ENCODE data around the gene ELF3.

The ELF3 gene

GRCh38 chr1:202004711-202005110 lies 5.7 kb upstream of the ELF3 start:
- H2AFZ ChIP-seq (ENCODE audit: low read depth, low read length, severe bottlenecking): no peak overlapping the region
- no peaks in the 10 kb centered on the region for H3K79me2 ChIP-seq (ENCODE audit: insufficient read depth, low read length)
- no peaks in the 10 kb centered on the region for H3K27me3 ChIP-seq (ENCODE audit: low read length)
- no peaks in the 10 kb centered on the region for H3K9me3 ChIP-seq (ENCODE audit: insufficient read depth, low read length)
- H3F3A ChIP-seq (ENCODE audit: insufficient read depth): no peaks in the 10 kb centered on the region
- no peaks in the 10 kb centered on the region for H3K9me2 ChIP-seq (replicated peaks; ENCODE audit: insufficient read depth, low read length)
- TF ChIP-seq, protein P1, sequence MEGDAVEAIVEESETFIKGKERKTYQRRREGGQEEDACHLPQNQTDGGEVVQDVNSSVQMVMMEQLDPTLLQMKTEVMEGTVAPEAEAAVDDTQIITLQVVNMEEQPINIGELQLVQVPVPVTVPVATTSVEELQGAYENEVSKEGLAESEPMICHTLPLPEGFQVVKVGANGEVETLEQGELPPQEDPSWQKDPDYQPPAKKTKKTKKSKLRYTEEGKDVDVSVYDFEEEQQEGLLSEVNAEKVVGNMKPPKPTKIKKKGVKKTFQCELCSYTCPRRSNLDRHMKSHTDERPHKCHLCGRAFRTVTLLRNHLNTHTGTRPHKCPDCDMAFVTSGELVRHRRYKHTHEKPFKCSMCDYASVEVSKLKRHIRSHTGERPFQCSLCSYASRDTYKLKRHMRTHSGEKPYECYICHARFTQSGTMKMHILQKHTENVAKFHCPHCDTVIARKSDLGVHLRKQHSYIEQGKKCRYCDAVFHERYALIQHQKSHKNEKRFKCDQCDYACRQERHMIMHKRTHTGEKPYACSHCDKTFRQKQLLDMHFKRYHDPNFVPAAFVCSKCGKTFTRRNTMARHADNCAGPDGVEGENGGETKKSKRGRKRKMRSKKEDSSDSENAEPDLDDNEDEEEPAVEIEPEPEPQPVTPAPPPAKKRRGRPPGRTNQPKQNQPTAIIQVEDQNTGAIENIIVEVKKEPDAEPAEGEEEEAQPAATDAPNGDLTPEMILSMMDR (IDR thresholded peaks at IDR 0.05; ENCODE audit: insufficient read depth, low read length, poor library complexity, severe bottlenecking): no peak
- TF ChIP-seq EZH2phosphoT487 (conservative IDR thresholded peaks at IDR 0.05; ENCODE audit: low read length): no peak
- no peak overlapping the region for H3K4me3 ChIP-seq (ENCODE audit: insufficient read depth, low read length, poor library complexity, severe bottlenecking)
- no peak overlapping the region for H3K4me2 ChIP-seq (ENCODE audit: low read depth, low read length, poor library complexity, severe bottlenecking)
- H3K27ac ChIP-seq (ENCODE audit: low read depth, low read length): no peak overlapping the region
- no peaks in the 10 kb centered on the region for H3K36me3 ChIP-seq (ENCODE audit: low read length)
- H4K20me1 ChIP-seq (ENCODE audit: low read depth, low read length): no peaks in the 10 kb centered on the region
- no peak overlapping the region for H3K9ac ChIP-seq (ENCODE audit: low read length)

DNA sequence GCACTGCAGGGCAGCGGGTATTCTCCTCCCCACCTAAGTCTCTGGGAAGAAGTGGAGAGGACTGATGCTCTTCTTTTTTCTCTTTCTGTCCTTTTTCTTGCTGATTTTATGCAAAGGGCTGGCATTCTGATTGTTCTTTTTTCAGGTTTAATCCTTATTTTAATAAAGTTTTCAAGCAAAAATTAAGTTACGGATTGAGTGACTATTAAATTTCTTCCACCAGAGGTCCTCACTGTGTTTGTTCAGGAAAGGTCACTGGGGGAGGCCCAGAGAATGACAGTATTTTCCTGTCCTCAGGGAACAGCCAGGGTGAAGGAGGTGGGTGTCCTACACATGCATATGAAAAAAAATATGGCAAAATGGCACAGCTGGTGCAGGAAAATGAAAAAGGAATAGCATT lies 4.4 kb upstream of the ELF3 start:
- H3K9ac ChIP-seq (ENCODE audit: low read length): no peak overlapping the region
- no peaks in the 10 kb centered on the region for H4K20me1 ChIP-seq (ENCODE audit: low read depth, low read length)
- no peak for TF ChIP-seq EZH2phosphoT487 (conservative IDR thresholded peaks at IDR 0.05; ENCODE audit: low read length)
- TF ChIP-seq, protein P1 (IDR thresholded peaks at IDR 0.05; ENCODE audit: insufficient read depth, low read length, poor library complexity, severe bottlenecking): no peak
- no peaks in the 10 kb centered on the region for H3K27me3 ChIP-seq (ENCODE audit: low read length)
- H3K9me3 ChIP-seq (ENCODE audit: insufficient read depth, low read length): no peaks in the 10 kb centered on the region
- no peak overlapping the region for H2AFZ ChIP-seq (ENCODE audit: low read depth, low read length, severe bottlenecking)
- H3K4me3 ChIP-seq (ENCODE audit: insufficient read depth, low read length, poor library complexity, severe bottlenecking): no peak overlapping the region
- H3K4me2 ChIP-seq (ENCODE audit: low read depth, low read length, poor library complexity, severe bottlenecking): no peak overlapping the region
- no peaks in the 10 kb centered on the region for H3F3A ChIP-seq (ENCODE audit: insufficient read depth)
- H3K27ac ChIP-seq (ENCODE audit: low read depth, low read length): no peak overlapping the region
- no peaks in the 10 kb centered on the region for H3K79me2 ChIP-seq (ENCODE audit: insufficient read depth, low read length)
- H3K9me2 ChIP-seq (replicated peaks; ENCODE audit: insufficient read depth, low read length): no peaks in the 10 kb centered on the region
- no peaks in the 10 kb centered on the region for H3K36me3 ChIP-seq (ENCODE audit: low read length)

DNA sequence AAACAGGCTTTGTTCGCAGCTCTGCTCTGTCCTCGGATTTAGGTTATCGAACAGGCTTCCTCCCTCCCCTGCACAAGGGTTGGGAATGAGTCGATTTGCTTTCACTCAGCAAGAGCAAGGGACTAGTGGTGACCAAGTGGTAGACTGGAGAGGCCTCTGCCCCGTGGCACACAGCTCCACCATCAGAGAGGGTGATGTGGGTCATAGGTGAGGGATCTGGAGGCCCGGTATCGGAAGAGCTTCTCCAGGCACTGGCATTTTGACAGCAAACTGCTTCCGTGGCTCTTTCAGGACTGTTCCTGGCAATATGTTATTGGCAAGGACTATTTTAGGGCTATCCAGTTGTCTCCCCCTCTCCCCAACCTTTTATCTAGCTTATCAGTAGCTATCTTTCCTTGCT lies 3.1 kb upstream of the ELF3 start:
- Histone ChIP-seq H3K9me2 (replicated peaks; ENCODE audit: insufficient read depth, low read length) (no peaks in the 10 kb centered on the region), H2AFZ (ENCODE audit: low read depth, low read length, severe bottlenecking) (no peak overlapping the region), H3K79me2 (ENCODE audit: insufficient read depth, low read length) (no peaks in the 10 kb centered on the region), H3K9ac (ENCODE audit: low read length) (no peak overlapping the region), H3K27ac (ENCODE audit: low read depth, low read length) (no peak overlapping the region), H4K20me1 (ENCODE audit: low read depth, low read length) (no peaks in the 10 kb centered on the region), H3F3A (ENCODE audit: insufficient read depth) (no peaks in the 10 kb centered on the region), H3K27me3 (ENCODE audit: low read length) (no peaks in the 10 kb centered on the region), H3K4me3 (ENCODE audit: insufficient read depth, low read length, poor library complexity, severe bottlenecking) (no peak overlapping the region), H3K4me2 (ENCODE audit: low read depth, low read length, poor library complexity, severe bottlenecking) (no peak overlapping the region), H3K36me3 (ENCODE audit: low read length) (no peaks in the 10 kb centered on the region), H3K9me3 (ENCODE audit: insufficient read depth, low read length) (no peaks in the 10 kb centered on the region)
- no peak for TF ChIP-seq EZH2phosphoT487 (conservative IDR thresholded peaks at IDR 0.05; ENCODE audit: low read length)
- TF ChIP-seq, protein P1 (IDR thresholded peaks at IDR 0.05; ENCODE audit: insufficient read depth, low read length, poor library complexity, severe bottlenecking): no peak
